ENCODE results near the gene SLC25A45.

GRCh38 chr11:65330544-65330943 lies 51.9 kb downstream of the SLC25A45 start:
- TF ChIP-seq POLR2AphosphoS5 (IDR thresholded peaks at IDR 0.05), result no peak
- TF ChIP-seq POLR2A (IDR thresholded peaks at IDR 0.05), result no peak

Data from suprapubic skin (tissue), 4 donors.